Mesendoderm (in vitro differentiated cells): ENCODE data around the gene IFNA17. TPM values are rescaled to one million over a fixed set of nuclear protein-coding genes. Genes with fewer than 3 reads are reported as not detected.
A peak's percentile ranks its signal among the peaks of the same experiment; 100 is the strongest.

ENCODE experiments used
- DNase-seq: peaks from one replicate; pipeline ENCODE4 v3.0.0; 2013
- H2AK5ac ChIP-seq: 2 replicates; pipeline ENCODE4 v1.6.1; 2013; ENCODE audit warnings: low read length, inconsistent platforms
- H2BK120ac ChIP-seq: 2 replicates; pipeline ENCODE4 v1.6.1; 2013; ENCODE audit warnings: low read depth, mild to moderate bottlenecking, low read length, moderate library complexity, mixed read lengths
- H2BK15ac ChIP-seq: replicated peaks from 2 replicates; pipeline ENCODE4 v1.6.1; 2013; ENCODE audit warnings: low read depth, mild to moderate bottlenecking, moderate library complexity
- H2BK5ac ChIP-seq: 2 replicates; pipeline ENCODE4 v1.6.1; 2013; ENCODE audit warnings: low read length, inconsistent platforms
- H3K18ac ChIP-seq: 2 replicates; pipeline ENCODE4 v1.6.1; 2013; ENCODE audit warnings: mild to moderate bottlenecking, low read length, mixed read lengths
- H3K23ac ChIP-seq: one replicate; pipeline ENCODE4 v1.6.1; 2013; ENCODE audit warnings: low read length
- H3K27ac ChIP-seq: 2 replicates; pipeline ENCODE4 v1.5.1; 2013; ENCODE audit warnings: low read depth, mild to moderate bottlenecking, inconsistent platforms, low read length, moderate library complexity
- H3K27me3 ChIP-seq: 2 replicates; pipeline ENCODE4 v1.6.1; 2013; ENCODE audit warnings: low read length, control low read depth, mild to moderate bottlenecking, inconsistent platforms; ENCODE audit not compliant: insufficient read depth, poor library complexity
- H3K36me3 ChIP-seq: 2 replicates; pipeline ENCODE4 v1.6.1; 2013; ENCODE audit warnings: low read length, inconsistent platforms; ENCODE audit not compliant: control insufficient read depth, insufficient read depth
- H3K4ac ChIP-seq: one replicate; pipeline ENCODE4 v1.6.1; 2013; ENCODE audit warnings: low read depth, mild to moderate bottlenecking, low read length, moderate library complexity
- H3K4me1 ChIP-seq: 2 replicates; pipeline ENCODE4 v1.6.1; 2013; ENCODE audit warnings: low read depth, low read length, inconsistent platforms; ENCODE audit not compliant: control insufficient read depth
- H3K4me2 ChIP-seq: 2 replicates; pipeline ENCODE4 v1.6.1; 2013; ENCODE audit warnings: low read length
- H3K4me3 ChIP-seq: 2 replicates; pipeline ENCODE4 v1.5.1; 2013; ENCODE audit warnings: mild to moderate bottlenecking, low read length
- H3K56ac ChIP-seq: one replicate; pipeline ENCODE4 v1.6.1; 2013; ENCODE audit warnings: low read length
- H3K79me1 ChIP-seq: 2 replicates; pipeline ENCODE4 v1.6.1; 2013; ENCODE audit warnings: low read length, inconsistent platforms
- H3K79me2 ChIP-seq: 2 replicates; pipeline ENCODE4 v1.6.1; 2013; ENCODE audit warnings: mild to moderate bottlenecking, low read length; ENCODE audit not compliant: control insufficient read depth, insufficient read depth
- H3K9ac ChIP-seq: 2 replicates; pipeline ENCODE4 v1.6.1; 2013; ENCODE audit warnings: low read length, inconsistent platforms
- H4K5ac ChIP-seq: one replicate; pipeline ENCODE4 v1.6.1; 2013; ENCODE audit warnings: low read length
- H4K8ac ChIP-seq: one replicate; pipeline ENCODE4 v1.6.1; 2013; ENCODE audit warnings: low read depth, mild to moderate bottlenecking, control low read depth, low read length, moderate library complexity
- WGBS: extraction: QIAGEN DNeasy Blood & Tissue Kit; methylation state at CpG from one replicate; pipeline ENCODE4 v1.1.7; 2013; ENCODE audit warnings: low lambda C conversion rate, missing lambda C conversion rate; ENCODE audit not compliant: insufficient coverage; ENCODE audit errors: extremely low coverage; 5-methylcytosine and 5-hydroxymethylcytosine counted together
- polyA plus RNA-seq, 2 experiments: library from polyadenylated mRNA; stranded (reverse); fragments of 200-250 nt; gene quantifications; one replicate each; pipeline ENCODE4 v1.2.3, GENCODE V29; 2013

The IFNA17 gene
- not detected for polyA plus RNA-seq (2013, experiment 1 of 2)
- polyA plus RNA-seq (2013, experiment 2 of 2), result not detected

DNA sequence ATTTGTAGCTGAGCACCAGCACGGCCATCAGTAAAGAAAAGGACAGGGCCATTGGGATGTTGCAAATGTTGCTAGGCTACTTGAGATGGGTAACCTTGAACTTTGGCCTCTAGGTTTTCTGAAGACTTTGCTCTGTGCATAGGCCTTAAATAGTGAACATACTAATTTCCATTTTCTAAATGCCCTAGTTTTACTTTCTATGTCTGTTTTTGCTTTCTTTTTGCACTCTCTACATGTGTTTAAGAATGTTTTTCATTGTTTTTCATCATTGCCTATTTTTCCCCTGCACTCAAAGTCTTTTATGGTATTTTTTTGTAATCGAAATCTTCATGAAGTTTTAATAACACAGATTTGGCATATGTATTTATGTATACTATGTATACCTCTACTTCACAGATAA, at the start of gene IFNA17:
Gene IFNA17 (minus strand): TSS at position 101 of the 400 bp plus-strand sequence. CDS start 49 bp downstream, at position 52.
- no peak within 1 kb of the TSS for H3K4me2 ChIP-seq
- H2BK5ac ChIP-seq, result no peak within 1 kb of the TSS
- no peaks in the 10 kb centered on the region for H3K79me1 ChIP-seq
- H3K4me1 ChIP-seq, result no peaks in the 10 kb centered on the region
- no peak within 1 kb of the TSS for H3K23ac ChIP-seq
- no peak within 1 kb of the TSS for H4K8ac ChIP-seq
- no peak within 1 kb of the TSS for H2BK120ac ChIP-seq
- no peak within 1 kb of the TSS for H3K18ac ChIP-seq
- H3K79me2 ChIP-seq, result no peaks in the 10 kb centered on the region
- WGBS, result no CpG with 5 or more reads among the region's 2 CpGs
- H3K4me3 ChIP-seq, result no peak within 1 kb of the TSS
- DNase-seq, result no peak
- no peak within 1 kb of the TSS for H2BK15ac ChIP-seq
- H3K4ac ChIP-seq, result no peak within 1 kb of the TSS
- H3K56ac ChIP-seq, result no peak within 1 kb of the TSS
- no peak within 1 kb of the TSS for H4K5ac ChIP-seq
- H3K27ac ChIP-seq, result no peak within 1 kb of the TSS
- H2AK5ac ChIP-seq, result no peak within 1 kb of the TSS
- H3K27me3 ChIP-seq, result no peaks in the 10 kb centered on the region
- H3K9ac ChIP-seq, result no peak within 1 kb of the TSS
- no peaks in the 10 kb centered on the region for H3K36me3 ChIP-seq

DNA sequence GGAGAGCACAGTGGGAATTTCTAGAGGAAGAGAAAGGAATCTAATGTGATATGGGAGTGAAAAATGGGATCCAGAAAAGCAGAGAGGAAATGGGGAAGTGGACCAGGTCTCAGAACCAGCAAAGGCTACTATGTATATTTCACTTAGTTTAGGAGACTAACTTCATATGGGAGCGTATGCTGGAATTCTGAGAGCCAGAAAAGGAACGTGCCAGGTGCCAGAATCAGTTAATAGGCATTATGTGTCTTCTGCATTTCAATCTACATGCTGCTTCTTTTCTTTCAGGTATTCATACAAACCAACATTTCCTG, 40.3 kb upstream of the IFNA17 start:
- H2BK120ac ChIP-seq, result no peak overlapping the region
- H4K8ac ChIP-seq, result no peak overlapping the region
- H3K79me2 ChIP-seq, result no peaks in the 10 kb centered on the region
- no peaks in the 10 kb centered on the region for H3K4me1 ChIP-seq
- H3K56ac ChIP-seq, result no peak overlapping the region
- no peak overlapping the region for H4K5ac ChIP-seq
- no peak for DNase-seq
- no peak overlapping the region for H3K23ac ChIP-seq
- no peak overlapping the region for H3K4me2 ChIP-seq
- H3K4ac ChIP-seq, result no peak overlapping the region
- H3K4me3 ChIP-seq, result no peak overlapping the region
- H3K9ac ChIP-seq, result no peak overlapping the region
- no CpG with 5 or more reads among the region's 2 CpGs for WGBS
- no peak overlapping the region for H2BK5ac ChIP-seq
- peaks cover 24% of the 10 kb centered on the region for H3K27me3 ChIP-seq
- H3K27ac ChIP-seq, result no peak overlapping the region
- H3K79me1 ChIP-seq, result no peaks in the 10 kb centered on the region
- no peak overlapping the region for H3K18ac ChIP-seq
- H3K36me3 ChIP-seq, result no peaks in the 10 kb centered on the region
- H2AK5ac ChIP-seq, result no peak overlapping the region
- H2BK15ac ChIP-seq, result no peak overlapping the region

DNA sequence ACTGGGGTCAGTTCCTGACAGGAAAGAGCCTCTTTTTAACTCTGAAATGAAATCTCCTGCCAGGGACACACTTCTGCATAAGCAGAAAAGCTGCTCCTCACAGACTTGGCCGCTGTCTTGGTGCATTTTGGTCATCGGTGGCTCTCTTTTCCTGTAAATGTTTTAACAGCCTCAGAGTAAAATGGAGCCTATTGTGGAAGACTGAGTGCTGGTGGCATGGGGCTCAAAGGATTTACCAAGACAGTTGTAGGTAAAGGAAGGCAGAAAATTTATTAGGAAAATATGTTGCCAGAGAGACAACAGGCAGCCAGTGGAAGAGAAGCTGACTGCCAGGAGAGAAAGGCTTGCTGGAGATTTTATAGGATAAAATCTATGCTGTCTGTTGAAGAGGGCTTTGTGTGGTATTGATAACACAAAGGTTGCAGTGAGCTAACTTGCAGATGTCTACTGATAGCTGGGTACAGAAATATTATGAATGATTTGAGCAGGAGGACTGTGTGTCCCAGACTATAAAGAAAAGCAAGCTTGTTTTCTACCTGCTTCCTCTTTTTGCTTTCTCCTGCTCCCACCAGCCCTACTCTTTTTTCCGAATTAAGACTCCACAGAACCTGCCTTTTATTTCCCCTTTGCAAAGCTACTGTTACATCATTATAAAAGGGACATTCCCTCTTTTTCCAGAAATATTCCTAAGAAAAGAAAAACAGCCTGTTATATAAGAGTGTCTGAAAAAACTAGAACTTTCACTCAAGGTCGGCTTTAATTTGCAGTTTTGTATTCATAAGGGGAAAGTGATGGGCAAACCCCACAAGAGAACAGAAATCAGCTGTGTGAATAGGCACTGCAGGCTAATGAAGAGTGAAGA, 39.7 kb upstream of the IFNA17 start:
- Histone ChIP-seq H4K8ac (no peak overlapping the region), H3K79me2 (no peaks in the 10 kb centered on the region), H3K36me3 (no peaks in the 10 kb centered on the region), H3K4me3 (no peak overlapping the region), H3K56ac (no peak overlapping the region), H2BK120ac (no peak overlapping the region), H2AK5ac (no peak overlapping the region), H3K27me3 (peaks cover 24% of the 10 kb centered on the region), H3K9ac (no peak overlapping the region), H3K18ac (no peak overlapping the region), H2BK15ac (no peak overlapping the region), H2BK5ac (no peak overlapping the region), H3K79me1 (no peaks in the 10 kb centered on the region), H3K27ac (no peak overlapping the region), H3K4me2 (no peak overlapping the region), H4K5ac (no peak overlapping the region), H3K23ac (no peak overlapping the region), H3K4ac (no peak overlapping the region), H3K4me1 (no peaks in the 10 kb centered on the region)
- WGBS, result no CpG with 5 or more reads among the region's 4 CpGs
- DNase-seq, result no peak

DNA sequence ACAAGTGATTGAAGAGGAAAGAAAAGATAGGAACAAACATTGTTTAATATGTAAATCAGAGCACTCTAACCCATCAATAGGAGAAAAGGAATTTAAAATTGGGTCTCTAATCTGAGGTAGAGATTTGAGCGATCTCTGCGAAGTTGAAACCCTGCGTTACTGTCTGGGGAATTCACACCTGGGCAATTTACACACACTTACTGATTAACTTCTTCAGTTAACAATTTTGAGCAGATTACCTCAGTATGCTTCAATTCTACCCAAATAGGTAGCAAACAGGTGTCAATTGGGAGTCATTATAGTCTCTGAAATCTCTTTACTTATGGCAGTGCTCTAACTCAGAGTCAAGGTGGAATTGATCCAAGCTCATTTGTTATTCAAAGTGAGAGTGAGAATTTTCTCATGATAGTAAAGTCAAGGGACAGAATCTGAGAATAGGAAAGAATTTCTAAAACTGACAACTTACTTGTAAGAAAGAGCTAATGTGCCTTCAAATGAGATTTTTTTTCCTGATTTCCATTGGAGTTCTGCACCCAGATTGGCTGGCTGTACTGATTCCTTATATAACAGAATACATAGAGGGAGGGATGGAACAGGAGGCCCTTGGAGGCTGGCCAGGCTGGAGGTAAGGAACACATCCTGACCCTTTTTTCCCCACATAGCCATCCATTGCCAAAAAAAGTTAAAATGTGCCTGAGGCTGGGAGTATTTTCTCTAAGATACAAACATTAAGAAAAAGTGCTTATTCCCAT, 38.9 kb upstream of the IFNA17 start:
- no peak overlapping the region for H2AK5ac ChIP-seq
- H3K4me1 ChIP-seq, result no peaks in the 10 kb centered on the region
- H3K79me1 ChIP-seq, result no peaks in the 10 kb centered on the region
- no peak overlapping the region for H4K5ac ChIP-seq
- H2BK15ac ChIP-seq, result no peak overlapping the region
- H3K9ac ChIP-seq, result no peak overlapping the region
- no peak overlapping the region for H3K4me3 ChIP-seq
- no peak overlapping the region for H3K23ac ChIP-seq
- H3K4ac ChIP-seq, result no peak overlapping the region
- no peak overlapping the region for H2BK120ac ChIP-seq
- no peak overlapping the region for H2BK5ac ChIP-seq
- WGBS, result no CpG with 5 or more reads among the region's 3 CpGs
- no peak overlapping the region for H3K56ac ChIP-seq
- peaks cover 24% of the 10 kb centered on the region for H3K27me3 ChIP-seq
- H4K8ac ChIP-seq, result no peak overlapping the region
- no peak overlapping the region for H3K18ac ChIP-seq
- no peak overlapping the region for H3K27ac ChIP-seq
- no peaks in the 10 kb centered on the region for H3K36me3 ChIP-seq
- H3K4me2 ChIP-seq, result no peak overlapping the region
- H3K79me2 ChIP-seq, result no peaks in the 10 kb centered on the region
- DNase-seq, result peak; percentile 68

DNA sequence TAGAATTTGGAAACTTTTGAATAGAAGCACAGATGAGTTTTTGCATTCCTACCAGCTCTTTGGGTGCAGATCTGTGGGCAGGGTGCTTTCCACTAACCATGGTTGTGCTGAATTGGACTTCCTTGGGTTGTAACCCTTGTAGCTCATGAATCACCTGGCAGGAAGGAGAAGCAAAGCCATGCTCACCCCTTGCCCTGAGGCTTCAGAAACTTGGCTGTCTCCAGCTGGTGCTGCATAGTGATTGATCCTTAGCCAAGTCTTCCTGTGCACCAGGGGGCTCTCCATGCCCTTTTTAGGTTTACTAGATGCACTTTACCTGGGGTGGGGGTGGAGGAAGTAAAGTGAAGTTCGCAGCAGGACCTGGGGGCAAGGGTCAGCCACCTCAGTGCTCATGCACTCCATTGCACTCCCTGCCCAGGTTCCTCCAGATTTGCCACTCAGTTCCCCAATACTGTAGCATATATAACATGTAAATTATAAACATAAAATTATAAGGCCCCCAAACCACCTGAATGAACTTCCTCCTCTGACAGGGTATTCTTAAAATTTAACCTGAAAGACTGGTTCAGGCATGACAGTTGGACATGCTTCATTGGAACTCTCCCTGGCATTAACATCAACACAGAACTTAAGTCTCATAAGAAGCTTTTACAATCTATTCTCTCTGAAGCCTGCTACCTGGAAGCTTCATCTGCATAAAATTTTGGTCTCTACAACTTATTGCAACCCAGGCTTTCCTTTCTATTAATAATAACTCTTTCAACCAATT, 37.6 kb upstream of the IFNA17 start:
- Histone ChIP-seq H3K4me1 (no peaks in the 10 kb centered on the region), H2AK5ac (no peak overlapping the region), H3K56ac (no peak overlapping the region), H2BK15ac (no peak overlapping the region), H3K4me3 (no peak overlapping the region), H3K36me3 (no peaks in the 10 kb centered on the region), H3K4ac (no peak overlapping the region), H3K27me3 (peaks cover 24% of the 10 kb centered on the region), H3K79me2 (no peaks in the 10 kb centered on the region), H3K9ac (no peak overlapping the region), H2BK5ac (no peak overlapping the region), H3K18ac (no peak overlapping the region), H3K4me2 (no peak overlapping the region), H3K23ac (no peak overlapping the region), H4K5ac (no peak overlapping the region), H3K79me1 (no peaks in the 10 kb centered on the region), H4K8ac (no peak overlapping the region), H2BK120ac (no peak overlapping the region), H3K27ac (no peak overlapping the region)
- DNase-seq, result peak; percentile 14
- no CpG with 5 or more reads among the region's 1 CpG for WGBS
